ENCODE data around the gene HDX.
A peak's percentile ranks its signal among the peaks of the same experiment; 100 is the strongest.

The HDX gene

GRCh38 chrX:84475596-84475995 is 26.7 kb downstream of the HDX start:
- DNase-seq (ENCODE audit: low read depth): no peak
- TF ChIP-seq CTCF (conservative IDR thresholded peaks at IDR 0.05; ENCODE audit: control insufficient read depth, insufficient read depth, low read depth, low read length): no peak

GRCh38 chrX:84475101-84475500 is 27.2 kb downstream of the HDX start:
- no peak overlapping the region for H3K4me3 ChIP-seq (ENCODE audit: control insufficient read depth, low read depth, low read length)
- TF ChIP-seq CTCF (conservative IDR thresholded peaks at IDR 0.05; ENCODE audit: control insufficient read depth, insufficient read depth, low read depth, low read length): no peak
- DNase-seq (ENCODE audit: low read depth): no peak

More at GRCh38 chrX:84475596-84475995, 26.7 kb downstream of the HDX start:
- H3K4me3 ChIP-seq (ENCODE audit: control insufficient read depth, low read depth, low read length): no peak overlapping the region

GRCh38 chrX:84469226-84469625 is 33.0 kb downstream of the HDX start:
- no peak for TF ChIP-seq CTCF (conservative IDR thresholded peaks at IDR 0.05; ENCODE audit: control insufficient read depth, insufficient read depth, low read depth, low read length)
- H3K4me3 ChIP-seq (ENCODE audit: control insufficient read depth, low read depth, low read length): no peak overlapping the region
- DNase-seq (ENCODE audit: low read depth): peak; percentile 64

- no peak for DNase-seq (ENCODE audit: low read depth)
- no peak for TF ChIP-seq CTCF (conservative IDR thresholded peaks at IDR 0.05; ENCODE audit: control insufficient read depth, insufficient read depth, low read depth, low read length)
- H3K4me3 ChIP-seq (ENCODE audit: control insufficient read depth, low read depth, low read length): no peak overlapping the region
Measured at GRCh38 chrX:84467898-84468297, 34.4 kb downstream of the HDX start.

- no peak for DNase-seq (ENCODE audit: low read depth)
- no peak overlapping the region for H3K4me3 ChIP-seq (ENCODE audit: control insufficient read depth, low read depth, low read length)
- TF ChIP-seq CTCF (conservative IDR thresholded peaks at IDR 0.05; ENCODE audit: control insufficient read depth, insufficient read depth, low read depth, low read length): no peak
Measured at GRCh38 chrX:84453351-84454246, 48.7 kb downstream of the HDX start.

GRCh38 chrX:84441143-84441542 is 61.1 kb downstream of the HDX start:
- TF ChIP-seq CTCF (conservative IDR thresholded peaks at IDR 0.05; ENCODE audit: control insufficient read depth, insufficient read depth, low read depth, low read length): no peak
- peak; percentile 47 for DNase-seq (ENCODE audit: low read depth)

More at GRCh38 chrX:84441143-84441542, 61.1 kb downstream of the HDX start:
- H3K4me3 ChIP-seq (ENCODE audit: control insufficient read depth, low read depth, low read length): no peak overlapping the region

Data from fibroblast of mammary gland (primary cell).